ENCODE results near the gene APLP1. TPM values are rescaled to one million over a fixed set of nuclear protein-coding genes. Genes with fewer than 3 reads are reported as not detected.
"Not testable (repeated sequence)": the region's sequence is repeated elsewhere in the genome, so short reads cannot be mapped to it uniquely, and the experiment has no call there.

The APLP1 gene
- total RNA-seq, result 10.4 and 30.5 TPM in 2 replicates
- polyA plus RNA-seq (2012), result 51.7 TPM

DNA sequence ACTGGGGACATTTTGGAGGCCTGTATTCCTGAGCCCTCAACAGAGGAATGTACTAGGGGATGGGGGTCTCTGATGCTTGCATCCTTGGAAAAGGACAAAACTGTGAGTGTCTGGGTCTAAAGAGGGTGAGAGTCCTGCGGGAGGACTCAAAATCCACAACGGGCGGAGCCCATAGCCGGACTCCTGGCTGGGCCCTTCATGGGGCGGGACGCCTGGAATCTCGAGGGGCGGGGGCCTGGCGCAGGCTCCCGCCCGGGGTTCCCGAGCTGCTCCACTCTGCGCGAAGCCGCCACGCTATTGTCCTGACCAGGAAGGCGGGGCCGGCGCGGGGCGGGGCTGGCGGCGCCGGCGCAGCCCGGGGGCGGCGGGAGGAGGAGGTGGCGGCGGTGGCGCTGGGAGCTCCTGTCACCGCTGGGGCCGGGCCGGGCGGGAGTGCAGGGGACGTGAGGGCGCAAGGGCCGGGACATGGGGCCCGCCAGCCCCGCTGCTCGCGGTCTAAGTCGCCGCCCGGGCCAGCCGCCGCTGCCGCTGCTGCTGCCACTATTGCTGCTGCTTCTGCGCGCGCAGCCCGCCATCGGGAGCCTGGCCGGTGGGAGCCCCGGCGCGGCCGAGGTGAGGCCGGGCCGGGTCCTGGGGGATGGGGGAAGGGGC lies at the start of gene APLP1:
Gene APLP1, plus strand, starts transcription at position 403 of the 651 bp plus-strand sequence. Its CDS starts 63 bp downstream, at position 466.
- peak; percentile 53 for DNase-seq (ENCODE audit: low read depth)

DNA sequence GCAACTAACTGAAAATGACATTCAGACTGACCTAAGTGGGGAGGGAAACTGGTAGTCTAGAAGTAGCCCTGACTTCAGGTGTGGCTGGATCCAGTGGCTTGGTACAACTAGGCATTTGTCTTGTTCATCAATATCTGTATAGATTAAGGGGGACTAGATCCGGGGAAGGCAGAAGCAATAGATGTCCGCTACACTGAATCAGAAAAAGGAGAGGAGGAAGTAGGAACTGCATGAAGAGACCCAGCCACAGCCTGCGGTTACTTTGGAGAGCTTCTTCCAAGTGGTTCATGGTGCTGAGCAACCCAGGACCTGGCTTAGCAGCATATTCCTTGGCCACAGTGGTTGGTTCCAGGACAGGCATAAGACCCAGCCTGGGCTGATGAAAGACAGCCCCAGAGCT lies 45.8 kb upstream of the APLP1 start:
- no peak for DNase-seq (ENCODE audit: low read depth)

DNA sequence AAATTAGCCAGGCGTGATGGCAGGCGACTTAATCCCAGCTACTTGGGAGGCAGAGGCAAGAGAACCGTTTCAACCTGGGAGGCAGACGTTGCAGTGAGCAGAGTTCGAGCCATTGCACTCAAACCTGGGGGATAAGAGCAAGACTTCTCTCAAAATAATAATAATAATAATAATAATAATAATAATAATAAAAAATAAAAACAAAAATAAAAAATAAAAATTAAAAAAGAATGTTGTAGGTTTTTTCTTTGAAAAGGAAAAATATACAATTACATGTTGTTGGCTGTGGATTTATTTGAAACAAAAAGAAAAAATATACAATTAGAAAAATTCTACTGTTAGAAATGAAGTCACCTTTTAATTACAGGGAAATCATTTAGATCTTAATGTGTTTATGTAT lies 44.2 kb upstream of the APLP1 start:
- no peak for DNase-seq (ENCODE audit: low read depth)

DNA sequence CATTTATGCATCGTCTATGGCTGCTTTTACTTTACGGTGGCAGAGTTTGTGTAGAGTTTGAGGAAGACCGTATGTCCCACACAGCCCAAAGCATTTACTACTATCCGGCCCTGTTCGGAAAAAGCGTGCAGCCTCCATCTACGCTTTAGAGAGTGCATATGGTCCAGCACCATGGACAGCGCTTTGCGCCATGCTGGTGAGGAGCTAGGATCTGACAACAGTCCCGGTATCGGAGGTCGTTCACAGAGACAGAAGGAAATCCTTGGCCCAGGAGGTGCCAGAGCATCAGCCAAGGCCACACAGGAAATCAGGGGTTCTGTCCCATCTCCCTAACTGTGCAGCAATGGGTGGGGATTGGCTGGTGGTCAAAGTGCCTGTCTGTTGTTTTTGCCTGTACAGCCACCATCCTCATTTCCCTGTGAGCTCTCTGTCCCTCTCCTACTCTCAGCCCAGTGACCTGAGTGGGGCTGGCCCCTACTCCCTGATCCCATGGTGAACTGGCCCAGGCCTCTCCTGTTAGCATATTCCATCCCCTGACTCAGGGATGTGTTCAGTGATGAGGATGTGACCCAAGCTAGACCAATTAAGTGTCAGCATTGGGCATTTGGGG lies 39.6 kb upstream of the APLP1 start:
- peak; percentile 81 for DNase-seq (ENCODE audit: low read depth)

DNA sequence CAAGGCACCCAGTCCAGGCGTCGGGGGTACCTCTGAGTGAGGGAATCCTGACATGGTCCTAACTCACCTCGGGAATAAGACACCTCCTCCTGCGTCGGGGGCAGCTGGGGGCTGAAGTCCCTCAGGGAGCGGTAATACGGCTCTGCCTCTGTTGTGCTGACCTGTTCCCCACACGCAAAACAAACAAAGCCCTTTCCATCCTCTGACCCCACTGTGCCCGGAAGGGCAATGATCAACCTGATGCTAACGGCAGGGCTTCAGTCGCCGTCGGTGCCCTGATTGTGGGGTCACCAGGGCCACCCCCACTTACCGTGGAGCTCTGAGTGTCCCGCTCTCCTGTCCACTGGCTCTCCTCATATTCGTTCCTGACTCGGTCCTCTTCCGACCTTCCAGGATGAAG lies 37.4 kb upstream of the APLP1 start:
- no peak for DNase-seq (ENCODE audit: low read depth)

DNA sequence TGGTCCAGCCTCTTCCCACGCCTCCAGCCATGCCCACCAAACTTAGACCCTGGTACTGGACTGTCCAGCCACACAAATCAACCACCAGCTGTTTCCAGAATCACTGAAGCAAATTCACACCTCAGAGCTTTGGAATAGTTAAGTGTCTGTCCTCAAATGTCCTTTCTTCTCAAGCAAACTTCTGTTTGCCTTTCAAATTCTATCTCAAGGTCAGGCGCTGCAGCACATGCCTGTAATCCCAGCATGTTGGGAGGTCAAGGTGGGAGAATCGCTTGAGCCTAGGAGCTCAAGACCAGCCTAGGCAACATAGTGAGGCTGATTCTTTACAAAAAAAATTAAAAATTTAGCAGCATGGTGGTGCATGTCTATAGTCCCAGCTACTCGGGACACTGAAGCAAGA lies 36.3 kb upstream of the APLP1 start:
- no peak for DNase-seq (ENCODE audit: low read depth)

DNA sequence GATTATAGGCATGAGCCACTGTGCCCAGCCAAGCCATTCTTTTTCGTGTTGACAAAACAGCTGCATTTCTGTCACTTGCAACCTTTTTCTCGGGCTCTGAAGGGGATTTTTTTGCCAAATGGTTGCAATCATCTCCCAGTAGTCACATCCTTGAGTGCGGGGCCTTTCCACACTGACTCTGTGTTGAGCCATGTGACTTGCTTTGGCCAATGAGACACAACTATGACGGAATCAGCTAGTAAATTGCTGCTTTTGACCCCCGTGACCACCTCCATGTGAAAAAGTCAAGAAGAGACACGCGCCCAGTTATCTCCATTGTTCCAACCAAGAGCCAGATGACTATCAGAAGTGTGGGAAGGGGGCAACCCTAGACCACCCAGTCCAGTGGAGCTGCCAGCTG lies 34.4 kb upstream of the APLP1 start:
- DNase-seq (ENCODE audit: low read depth), result no peak

DNA sequence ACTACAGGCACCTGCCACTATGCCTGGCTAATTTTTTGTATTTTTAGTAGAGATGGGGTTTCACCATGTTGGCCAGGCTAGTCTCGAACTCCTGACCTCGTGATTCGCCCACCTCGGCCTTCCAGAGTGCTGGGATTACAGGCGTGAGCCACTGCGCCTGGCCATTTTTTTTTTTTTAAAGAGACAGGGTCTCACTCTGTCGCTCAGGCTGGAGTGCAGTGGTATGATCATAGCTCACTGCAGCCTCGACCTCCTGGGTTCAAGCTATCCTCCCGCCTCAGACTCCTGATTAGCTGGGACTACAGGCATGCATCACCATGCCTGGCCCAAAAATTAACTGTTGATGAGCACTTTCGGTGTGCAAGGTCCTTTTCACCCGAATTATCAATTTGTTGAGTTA lies 32.3 kb upstream of the APLP1 start:
- DNase-seq (ENCODE audit: low read depth), result not testable (repeated sequence)

DNA sequence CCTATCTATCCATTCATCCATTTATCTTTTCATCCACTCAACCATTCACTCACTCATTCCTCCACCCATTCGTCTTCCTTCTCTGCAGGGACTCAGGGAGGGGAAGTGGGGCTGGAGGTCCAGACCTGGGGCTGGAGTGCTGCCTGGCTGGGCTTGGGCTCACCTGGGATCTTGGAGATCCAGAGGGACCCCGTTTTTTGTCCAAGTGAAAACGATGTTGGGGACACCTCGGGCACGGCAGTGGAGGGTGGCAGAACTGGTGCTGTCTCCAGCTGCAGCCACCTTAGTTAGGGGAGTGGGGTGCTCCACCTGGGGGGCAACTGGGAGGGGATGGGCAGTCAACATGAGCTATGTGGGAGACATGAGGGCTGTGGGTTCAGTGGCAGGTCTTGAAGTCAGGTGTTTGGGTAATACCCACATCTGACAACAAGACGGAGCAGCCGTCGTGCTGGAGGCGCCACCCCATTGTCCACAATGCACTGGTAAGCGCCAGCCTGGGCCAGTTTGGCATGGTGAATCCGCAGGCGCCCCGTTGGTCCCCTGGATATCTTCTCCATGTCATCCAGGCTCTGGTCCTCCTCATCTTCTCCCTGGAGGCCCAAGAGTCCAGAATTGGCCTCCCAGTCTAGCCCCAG lies 26.3 kb upstream of the APLP1 start:
- no peak for DNase-seq (ENCODE audit: low read depth)

DNA sequence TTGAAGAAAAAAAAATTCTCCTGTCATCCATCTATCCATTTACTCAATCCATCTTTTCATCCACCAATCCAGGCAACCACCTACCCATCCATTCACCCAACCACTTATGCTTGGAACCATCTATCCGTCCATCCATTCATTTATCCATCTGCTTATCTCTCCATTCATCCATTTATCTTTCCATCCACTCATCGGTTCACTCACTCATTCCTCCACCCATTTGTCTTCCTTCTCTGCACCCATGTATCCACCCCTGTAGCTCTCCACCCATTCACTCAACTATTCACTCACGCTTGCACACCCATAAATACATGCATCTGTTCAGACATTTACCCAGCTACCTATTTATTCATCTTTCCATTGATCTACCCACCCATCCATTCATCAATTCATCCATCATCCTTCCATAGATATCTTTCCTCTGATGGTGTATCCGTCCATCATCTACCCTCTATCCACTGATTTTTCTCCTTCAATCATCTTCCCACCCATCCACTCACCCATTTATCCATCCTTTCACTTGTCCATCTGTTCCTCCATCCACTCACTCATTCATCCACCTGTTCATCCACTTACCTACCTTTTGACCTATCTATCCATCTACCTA lies 25.6 kb upstream of the APLP1 start:
- DNase-seq (ENCODE audit: low read depth), result no peak

DNA sequence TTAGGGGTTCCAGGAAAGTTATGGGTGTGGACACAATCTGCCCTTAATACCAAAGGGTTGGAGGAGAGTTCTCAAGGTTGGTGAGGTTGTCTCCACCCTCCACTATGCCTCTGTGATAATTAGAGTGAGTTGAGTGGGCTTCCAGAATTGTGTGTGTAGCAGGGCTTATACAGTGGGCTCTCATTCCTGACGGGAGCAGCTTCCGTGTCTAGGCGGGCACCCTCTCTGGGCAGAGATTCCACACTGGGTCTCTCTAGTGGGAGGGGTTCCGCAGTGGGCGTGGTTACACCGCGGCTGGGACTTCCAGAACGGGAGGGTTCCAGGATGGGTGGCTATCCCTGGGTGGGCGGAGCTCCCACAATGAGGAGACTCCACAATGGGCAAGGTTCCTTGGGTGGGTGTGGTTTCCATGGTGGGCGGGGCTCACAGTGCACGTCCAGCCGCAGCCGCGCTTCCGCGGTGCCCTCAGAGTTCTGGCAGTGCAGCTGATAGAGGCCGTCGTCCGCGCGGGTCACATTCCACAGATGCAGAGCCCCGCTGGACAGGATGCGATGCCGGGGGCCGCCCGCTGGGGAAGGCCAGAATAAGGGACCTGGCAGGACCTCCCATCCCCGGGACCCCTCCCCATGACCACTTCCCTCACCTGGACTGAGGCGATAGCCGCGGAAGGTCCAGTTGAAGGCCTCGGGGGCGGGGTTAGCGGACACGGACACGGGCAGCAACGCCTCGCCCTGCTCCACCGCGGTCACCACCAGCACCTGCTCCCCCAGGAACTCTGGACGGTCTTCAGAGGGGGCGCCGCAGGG lies 24.5 kb upstream of the APLP1 start:
- no peak for DNase-seq (ENCODE audit: low read depth)

DNA sequence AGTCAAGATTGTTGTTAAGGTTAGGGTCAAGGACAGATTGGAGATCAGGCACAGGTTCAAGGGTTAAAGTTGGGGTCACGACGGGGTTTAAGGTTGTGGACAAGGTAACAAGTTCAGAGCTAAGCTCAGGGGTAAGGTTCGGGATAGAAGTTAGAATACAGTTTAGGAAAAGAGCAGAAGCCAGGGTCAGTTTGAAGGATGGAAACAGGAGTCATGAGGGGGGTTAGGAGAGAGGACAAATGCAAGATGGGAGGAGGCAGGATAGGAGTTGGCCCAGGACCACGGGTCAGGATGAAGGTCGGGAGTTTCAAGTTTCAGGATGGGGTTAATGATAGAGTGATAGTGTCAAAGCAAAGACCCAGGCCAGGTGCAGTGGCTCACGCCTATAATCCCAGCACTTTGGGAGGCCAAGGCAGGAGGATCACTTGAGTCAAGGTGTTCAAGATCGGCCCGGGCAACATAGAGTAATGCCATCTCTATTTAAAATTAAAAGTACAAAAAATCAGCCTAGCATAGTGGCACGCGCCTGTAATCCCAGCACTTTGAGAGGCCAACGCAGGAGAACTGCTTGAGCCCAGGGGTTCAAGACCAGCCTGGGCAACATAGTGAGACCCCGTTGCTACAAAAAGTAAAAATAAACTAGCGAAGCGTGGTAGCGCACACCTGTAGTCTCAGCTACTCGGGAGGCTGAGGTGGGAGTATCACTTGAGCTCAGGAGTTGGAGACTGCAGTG lies 23.7 kb upstream of the APLP1 start:
- no peak for DNase-seq (ENCODE audit: low read depth)

DNA sequence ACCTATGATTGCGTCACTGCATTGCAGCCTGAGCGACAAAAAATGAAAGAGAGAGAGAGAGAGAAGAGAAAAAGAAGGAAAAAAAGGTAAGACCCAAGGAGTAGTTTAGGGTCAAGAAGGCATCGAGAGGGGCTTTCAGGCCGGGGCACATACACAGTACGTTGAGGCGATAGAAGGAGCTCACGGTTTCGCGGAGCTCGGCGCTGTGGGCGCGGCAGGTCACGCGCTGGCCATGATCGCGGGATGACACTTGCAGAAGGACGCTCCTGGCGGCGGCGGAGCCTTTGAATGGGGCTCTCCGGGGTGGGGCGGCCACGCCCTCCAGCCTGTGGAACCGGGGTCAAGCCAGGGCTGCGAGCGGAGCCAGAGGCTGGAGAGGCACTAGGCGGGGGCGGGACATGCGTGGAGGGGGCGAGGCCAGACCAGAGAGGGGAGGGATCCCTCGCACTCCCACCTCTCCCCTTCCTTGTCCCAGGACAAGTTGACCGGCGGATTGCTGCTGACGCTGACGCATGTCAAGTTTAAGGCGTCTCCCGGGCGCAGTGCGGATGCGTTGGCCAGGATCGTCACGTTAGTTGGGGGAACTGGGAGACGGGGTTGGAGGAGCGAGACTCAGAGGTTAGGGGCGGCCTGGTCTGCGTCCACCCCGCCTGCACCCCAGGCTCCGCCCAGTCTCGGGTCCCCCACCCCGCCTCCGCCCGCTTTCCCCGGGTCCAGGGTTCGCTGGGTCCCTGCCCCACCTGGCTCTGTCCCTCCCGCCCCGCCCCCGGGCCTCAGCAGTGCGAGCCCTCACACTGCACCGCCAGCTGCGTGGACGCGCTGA lies 22.9 kb upstream of the APLP1 start:
- DNase-seq (ENCODE audit: low read depth), result no peak

DNA sequence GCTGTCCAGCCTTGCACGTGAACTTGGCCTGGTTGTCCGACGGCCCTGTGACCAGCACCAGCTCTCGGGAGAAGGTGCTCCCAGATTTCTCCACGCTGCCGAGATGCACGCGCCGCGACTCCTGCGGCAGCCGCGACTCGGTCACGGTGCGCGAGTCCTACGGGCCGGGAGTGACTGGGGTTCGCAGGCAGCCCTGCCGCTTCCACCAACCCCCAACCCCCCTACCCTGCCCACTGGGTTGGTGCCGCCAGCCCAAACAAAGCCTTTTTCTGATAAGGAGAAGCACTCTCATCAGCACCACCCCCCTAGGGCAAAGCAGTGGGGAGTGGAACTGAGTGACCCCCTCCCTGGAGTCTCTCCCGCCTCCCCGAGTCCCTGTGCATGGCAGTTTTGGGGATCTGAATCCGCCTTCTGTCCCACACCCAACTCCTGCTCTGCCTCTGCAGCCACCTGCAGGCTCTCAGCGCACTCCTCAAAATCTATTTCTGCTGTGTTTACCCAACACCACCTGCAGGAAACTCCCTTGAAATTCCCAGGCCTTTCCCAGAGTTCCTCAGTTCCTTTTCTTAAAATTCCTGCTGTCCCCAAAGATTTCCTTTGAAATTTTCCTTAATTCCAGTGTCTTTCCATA lies 22.2 kb upstream of the APLP1 start:
- DNase-seq (ENCODE audit: low read depth), result no peak

DNA sequence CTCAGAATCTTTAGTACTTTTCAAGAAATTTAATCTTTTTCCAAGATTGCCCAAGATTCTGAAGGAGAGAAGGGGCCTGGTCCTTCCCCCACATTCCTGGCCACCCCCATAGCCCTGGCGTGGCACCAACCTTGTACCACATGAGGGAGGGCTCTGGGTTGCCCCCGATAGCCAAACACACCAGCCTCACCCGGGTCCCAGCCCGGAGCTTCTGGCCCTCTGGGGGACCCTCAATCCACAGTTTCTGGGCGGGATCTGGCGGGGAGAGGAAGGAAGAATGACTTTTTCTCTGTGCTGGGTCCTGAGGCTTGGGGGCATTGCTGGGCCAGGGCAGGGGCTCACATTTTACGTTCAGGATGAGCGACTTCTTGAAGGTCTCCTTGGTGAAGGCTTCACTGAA lies 20.5 kb upstream of the APLP1 start:
- DNase-seq (ENCODE audit: low read depth), result no peak

DNA sequence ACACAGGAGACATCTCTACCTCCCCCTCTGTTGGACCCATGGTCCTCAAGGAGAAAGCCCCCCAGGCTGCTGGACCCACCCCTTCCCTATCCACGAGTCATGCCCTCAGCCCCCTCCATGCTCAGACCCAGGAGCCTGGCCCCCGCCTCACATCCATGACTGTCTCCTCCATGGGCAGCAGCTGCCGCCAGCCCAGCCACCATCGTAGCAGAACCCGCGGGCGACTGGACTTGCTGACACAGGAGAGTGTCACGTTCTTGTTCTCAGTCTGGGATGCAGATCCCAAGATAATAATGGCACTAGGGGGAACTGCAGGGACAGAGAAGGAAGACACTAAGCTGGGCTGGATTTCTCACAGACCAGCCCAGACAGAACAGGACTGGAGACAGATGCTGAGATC lies 19.9 kb upstream of the APLP1 start:
- no peak for DNase-seq (ENCODE audit: low read depth)

DNA sequence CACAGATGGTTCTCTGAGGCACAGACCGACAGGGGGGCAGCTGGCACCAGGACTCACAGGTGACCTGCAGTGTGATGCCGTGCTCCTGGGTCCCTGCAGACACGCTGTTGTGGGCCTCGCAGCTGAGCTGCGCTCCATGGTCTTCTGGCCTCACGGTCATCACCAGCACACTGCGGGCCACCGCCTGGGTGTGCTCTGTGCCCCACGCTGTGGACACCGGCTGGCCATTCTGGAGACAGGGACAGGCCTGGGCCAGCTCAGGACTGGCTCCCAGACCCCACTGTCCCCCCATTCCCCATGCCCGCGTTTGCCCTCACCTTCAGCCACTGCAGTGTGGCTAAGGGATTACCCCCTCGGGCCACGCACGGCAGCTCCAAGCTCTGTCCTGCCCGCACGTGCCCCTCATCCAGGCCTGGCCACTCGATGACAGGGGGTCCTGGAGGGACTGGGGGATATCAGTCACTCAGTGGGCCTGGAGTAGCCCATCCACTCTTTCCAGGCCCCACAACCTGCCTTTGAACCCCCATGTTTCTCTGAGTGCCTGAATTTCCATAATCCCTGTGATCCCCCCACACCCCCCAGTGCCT lies 19.4 kb upstream of the APLP1 start:
- no peak for DNase-seq (ENCODE audit: low read depth)

DNA sequence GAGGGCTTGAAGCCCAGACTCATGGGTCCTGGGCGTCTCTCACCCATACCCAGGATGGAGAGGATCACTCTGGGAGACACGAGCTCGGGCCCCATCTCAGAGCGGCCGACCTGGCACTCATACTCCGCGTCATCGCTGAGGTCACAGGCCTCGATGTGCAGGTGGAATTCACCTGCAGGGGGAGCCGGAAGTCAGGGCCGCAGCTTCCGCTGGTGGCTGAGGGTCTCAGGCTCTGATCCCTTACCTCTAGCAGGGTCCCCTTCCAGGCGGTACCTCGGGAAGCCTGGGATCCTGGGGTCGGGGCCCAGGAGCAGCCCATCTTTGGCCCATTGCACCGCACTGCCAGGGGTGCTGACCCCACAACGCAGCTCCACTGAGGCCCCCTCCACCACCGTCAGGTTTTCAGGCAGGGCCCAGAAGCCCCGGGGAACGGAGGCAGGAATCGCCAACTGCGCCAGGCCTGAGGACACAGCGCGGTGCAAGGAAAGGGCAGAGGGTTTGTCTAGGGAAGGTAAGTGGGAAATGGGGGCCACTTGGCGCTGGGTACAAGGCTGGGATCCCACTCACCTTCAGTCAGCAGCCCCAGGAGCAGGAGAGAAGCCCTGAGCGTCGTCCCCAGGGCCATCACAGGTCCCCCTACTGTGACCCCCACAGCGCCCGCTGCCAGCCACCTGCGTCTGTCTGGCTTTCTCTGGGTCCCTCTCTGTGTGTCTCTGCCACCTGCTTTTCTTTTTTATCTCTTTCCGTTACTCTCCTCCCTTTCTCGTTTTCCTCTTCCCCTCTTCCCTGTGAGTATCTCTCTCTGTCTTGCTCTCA lies 17.0 kb upstream of the APLP1 start:
- DNase-seq (ENCODE audit: low read depth), result no peak
